DOHH2 (cell line): ENCODE data around the gene MYL9.

Experiments
- CTCF ChIP-seq: fragments of 200-600 bp; sonication (generic); IDR thresholded peaks from one replicate; pipeline ENCODE4 v1.5.1; 2014; ENCODE audit warnings: antibody characterized with exemption, mild to moderate bottlenecking, low read depth, low read length; ENCODE audit not compliant: poor library complexity, severe bottlenecking
- EZH2phosphoT487 ChIP-seq: fragments of 200-600 bp; sonication (generic); IDR thresholded peaks from 2 replicates; pipeline ENCODE4 v1.6.1; 2017; ENCODE audit warnings: borderline replicate concordance, mild to moderate bottlenecking, antibody characterized with exemption, low read length, moderate library complexity, mixed read lengths

GRCh38 chr20:36541768-36542488 is 609 bp downstream of the MYL9 start:
- TF ChIP-seq CTCF (peak; percentile 62), EZH2phosphoT487 (no peak)
